Activated T-helper 9 cell treated with anti-CD3 and anti-CD28 coated beads, Interleukin-2, amount 50 U/mL, for 16 hours (primary cell): Measurements from ENCODE around the gene PIGQ.

Experiments used
- DNase-seq: peaks from one replicate; pipeline ENCODE4 v3.0.0-alpha.2; 2020; ENCODE audit warnings: low read depth

PIGQ gene

DNA sequence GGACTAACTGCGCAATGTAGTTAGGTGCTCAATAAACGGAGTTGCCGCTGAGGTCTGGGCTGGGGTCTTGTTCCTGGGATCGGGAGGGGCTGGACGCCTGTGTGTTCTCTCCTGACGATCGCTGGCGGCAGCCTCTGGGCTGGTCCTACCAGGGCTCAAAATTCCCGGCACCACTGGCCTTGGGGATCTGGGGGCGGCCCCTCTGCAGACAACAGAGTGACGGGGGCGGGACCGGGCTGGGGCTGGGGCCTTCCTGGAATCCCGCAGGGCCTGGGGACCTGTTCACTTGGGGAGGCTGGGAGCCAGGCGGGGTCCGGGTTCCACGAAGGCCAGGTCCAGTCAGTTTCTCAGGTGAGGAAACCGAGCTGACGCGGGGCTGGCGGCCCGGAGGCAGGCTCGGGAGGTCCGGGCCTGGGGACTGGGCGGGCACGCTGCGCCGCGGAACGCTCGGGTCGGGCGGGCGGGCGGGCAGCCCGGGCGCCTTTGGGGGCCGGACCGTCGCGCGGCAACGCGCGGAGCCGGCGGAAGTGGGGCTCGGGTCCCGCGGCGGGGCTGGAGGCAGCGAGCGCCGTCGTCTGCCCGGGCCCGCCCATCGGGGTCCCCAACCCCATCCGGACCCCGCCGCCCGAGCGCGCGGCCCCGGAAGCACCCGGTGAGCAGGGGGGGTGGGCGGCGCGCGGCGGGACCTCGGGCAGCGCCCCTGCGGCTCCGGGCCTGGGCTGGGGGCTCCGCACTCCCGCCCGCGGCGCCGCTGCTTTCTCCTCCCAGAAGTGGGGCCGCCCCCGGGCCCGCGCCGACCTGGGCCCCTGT, at the start of gene PIGQ:
Gene PIGQ, plus strand, starts transcription at position 524 of the 810 bp plus-strand sequence. CDS start 4,107 bp downstream, outside the sequence.
- peak; percentile 52 for DNase-seq

DNA sequence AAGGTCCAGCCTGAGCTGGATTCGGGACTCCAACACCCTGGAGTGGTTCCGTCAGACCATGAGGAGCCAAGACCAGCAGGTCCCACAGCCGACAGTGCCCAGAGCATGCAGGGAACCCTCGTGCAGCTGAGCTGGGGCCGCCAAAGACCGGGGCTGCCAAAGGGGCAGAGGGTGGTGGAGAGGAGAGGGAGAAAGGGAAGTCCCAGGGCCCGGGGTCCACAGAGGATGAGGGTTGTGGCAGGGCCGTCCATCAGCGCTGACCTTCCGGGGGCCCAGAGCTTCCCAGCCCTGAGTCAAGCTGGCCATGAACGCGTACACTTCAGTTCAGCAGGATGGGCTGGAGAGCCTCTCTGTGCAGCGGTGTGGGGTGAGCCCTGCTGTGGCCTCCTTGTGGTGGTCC, 48.9 kb upstream of the PIGQ start:
- DNase-seq = no peak

DNA sequence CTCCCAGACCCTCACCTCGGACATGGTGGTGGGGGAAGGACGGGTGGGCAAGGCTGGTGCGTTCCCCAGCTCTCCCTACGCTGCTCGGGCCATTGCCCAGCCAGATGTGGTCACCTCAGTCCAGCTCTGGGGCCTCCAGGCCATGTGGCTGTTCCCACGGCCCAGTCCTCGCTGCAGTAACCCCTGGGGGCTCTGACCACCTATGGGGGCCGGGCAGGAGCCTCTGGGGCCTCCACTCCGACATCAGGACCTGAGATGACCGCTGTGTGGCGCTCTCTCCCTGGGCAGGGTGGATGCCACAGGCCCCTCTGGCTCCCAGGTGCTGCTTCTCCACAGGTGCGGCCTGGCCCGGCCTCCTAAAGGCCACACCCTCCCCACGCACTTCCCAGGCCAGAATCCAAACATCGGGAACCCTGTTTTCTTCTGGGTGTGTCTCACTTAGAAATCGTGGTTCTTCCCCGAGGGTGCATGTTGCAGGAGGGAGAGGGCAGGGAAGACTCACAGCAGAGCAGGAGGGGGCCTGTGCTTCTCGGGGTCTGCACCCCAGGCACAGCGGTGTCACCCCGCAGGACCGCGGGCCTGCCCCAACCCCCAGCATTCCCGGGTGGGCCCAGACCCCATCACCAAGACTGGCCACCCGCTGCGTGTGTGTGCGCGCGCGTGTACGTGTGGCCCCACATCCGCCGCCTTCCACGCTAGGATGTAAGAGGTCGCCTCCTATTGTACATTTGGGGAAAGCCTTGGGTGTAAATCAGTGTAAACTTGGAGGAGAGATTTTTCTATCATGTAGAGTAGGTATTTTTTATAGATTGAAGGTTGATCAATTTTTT, 48.2 kb upstream of the PIGQ start:
- no peak for DNase-seq

DNA sequence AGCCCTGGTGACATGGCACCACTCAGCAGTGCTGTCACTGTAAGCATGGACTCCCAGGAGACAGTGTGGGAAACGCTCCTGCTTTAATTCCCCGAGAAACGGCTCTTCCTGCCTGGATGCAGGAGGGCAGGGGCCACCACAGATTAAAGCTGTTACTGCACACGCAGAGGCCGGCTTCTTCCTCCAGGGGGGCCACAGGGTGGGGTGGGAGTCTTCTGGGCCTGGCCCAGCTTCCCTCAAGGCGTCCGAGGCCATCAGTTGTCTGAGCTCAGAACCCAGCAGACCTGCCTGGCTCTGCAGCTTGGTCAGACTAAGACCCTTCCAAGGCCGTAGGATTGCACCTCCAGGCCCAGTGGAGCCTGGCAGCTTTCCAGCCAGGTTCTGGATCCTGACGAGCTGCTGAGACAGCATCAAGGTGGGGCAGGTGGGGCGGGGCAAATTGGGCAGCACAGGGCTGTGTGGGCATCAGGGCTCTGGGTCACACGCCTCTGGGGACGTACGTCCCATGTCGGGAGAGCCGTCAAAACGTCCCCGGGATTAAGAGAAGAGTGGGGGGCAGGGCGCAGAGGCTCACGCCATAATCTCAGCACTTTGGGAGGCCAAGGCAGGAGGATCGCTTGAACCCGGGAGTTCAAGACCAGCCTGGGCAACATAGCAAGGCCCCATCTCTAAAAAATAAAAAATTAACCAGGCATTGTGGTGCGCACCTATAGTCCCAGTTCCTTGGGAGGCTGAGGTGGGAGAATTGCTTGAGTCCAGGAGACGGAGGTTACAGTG, 47.3 kb upstream of the PIGQ start:
- no peak for DNase-seq

DNA sequence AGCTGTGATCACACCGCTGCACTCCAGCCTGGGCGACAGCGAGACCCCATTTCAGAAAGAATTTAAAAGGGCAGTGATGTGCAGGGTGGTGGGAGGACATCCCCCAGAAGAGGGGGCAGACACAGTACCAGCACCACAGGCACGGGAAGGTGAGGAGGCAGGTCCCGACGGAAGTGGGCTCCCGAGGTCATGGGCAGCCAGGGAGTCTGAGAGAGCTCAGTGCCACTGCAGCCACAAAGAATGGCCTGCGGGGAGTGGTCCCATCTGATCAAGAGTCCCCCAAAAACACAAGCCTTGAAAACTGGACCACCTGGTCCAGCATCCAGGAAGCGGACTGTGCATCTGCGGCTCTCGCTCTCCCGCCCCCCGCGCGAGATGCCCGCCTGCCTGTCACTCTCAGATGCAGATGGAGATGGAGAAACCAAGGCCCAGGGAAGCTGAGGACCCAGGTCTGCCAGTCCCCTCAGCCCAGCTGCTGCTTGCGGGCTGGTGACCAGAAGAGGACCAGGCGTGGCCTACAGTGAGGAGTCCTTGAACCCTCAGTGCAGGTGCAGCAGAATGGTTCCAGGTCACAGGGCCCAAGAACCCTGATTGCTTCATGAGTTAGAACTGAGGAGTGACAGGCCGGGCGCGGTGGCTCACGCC, 46.5 kb upstream of the PIGQ start:
- no peak for DNase-seq

DNA sequence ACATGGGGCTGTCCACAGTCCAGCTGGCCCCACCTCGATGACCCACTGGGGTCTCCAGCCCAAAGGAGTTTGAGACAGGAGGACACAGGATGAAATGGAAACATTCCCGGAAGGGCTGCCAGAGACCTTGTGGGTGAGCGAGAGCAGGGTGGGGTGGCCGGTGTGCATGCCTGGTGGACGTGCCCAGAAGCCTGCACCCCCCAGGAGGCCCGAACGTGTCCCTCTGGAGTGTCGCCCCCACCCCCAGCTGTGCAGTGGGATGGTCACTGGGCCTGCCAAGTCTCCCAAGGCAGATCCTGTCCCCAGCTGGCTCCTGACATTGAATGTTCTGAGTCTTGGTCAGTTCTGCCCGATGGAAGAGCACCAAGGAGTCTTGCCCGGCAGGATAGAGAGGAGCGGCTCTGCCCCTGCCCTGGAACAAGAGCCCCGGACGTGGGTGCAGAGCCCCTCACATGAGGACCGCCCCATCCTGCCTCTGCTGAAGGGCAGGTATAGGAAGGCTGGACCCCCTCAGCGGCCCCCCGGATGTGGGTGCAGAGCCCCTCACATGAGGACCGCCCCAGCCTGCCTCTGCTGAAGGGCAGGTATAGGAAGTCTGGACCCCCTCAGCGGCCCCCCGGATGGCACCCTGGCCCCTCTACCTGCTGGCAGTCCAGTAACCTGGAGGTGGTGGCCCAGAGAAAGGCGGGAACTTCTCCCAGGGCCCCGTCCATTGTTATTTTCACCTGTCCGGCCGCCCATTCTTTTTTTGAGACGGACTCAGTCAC, 45.3 kb upstream of the PIGQ start:
- no peak for DNase-seq

DNA sequence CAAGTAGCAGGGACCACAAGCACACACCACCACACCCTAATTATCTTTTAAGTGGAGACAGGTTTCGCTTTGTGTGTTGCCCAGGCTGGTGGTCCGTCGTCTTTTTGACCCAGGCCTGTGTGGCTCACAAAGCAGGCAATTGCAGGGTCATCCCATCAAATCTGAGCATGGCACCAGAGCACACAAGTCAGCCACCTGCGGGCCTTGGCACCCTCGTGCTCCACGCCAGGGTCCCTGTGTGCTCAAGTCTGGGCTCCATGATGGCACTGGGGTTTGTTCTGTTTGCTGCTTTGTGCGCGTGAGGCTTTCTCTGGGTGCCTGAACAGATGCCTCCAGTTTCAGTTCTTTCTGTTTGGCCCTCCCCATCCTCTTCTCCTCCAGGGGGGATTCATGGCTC, 44.6 kb upstream of the PIGQ start:
- DNase-seq = no peak

DNA sequence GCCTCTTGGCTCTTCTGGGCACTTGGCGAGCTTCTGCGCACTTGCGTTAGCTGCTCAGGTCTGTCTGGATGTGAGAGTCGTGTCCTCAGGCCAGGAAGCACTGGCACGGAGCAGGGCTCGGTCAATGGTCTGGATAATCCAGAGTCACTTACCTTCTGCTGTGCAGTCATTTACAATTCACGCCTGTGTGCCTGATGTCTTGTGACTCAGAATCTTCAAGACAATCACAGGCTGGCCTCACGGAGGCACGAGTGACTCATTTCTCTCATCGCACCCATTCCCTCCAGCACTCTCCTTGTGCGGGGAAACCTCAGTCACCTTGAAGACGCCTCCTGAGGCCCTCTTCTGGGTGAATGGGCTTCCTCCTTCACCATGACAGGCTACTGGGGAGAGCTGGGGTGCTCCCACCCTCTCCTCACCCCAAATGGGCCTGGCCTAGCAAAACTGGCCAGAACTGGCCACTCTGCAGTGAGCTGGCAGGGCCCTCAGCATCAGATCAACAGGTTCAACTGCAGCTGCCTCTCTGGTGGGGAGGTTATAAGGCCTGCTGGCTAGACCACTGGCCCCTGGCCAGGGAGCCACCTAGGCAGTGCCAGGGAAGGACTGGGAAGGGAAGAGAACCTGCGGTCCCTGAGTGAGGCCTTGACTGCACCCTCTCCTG, 44.1 kb upstream of the PIGQ start:
- DNase-seq = peak; percentile 63

DNA sequence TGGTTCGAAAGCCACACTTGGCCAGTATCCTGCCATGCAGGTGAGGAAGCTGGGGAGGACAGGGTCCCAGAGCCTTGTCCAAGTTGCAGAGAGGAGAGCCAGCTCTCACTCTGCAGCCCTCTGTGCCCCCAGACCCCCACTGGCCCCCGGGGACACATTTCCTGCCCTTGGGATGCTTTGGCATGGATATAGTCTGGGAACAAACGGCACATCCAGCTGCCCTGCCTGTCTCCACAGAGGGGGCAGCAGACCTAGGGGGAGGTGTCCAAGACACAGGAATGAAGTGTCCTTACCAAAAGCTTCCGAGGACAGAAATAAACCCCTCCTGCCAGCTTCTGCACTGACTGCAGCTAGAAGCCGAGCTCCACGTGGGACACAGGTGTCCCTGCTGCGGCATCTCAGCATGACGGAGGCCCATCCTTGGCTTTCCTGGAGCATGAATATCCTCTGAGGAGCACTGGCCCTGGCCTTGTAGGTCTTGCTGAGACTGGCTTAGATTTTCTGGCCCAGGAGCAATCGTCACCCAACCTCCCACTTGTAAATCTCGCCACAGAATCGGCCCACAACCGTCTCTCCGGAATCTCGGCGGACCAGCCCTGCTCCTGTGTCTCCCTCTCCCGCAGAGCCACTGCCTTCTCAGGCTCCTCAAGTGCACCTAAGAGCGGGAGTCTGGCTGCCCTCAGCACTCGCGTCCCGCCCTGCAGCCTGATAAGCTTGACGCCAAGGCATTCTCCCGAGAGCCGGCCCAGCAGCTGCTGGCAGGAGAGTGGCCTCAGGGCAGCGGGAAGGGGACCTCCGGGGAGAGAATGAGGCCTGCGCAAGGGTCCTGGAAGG, 43.4 kb upstream of the PIGQ start:
- no peak for DNase-seq

DNA sequence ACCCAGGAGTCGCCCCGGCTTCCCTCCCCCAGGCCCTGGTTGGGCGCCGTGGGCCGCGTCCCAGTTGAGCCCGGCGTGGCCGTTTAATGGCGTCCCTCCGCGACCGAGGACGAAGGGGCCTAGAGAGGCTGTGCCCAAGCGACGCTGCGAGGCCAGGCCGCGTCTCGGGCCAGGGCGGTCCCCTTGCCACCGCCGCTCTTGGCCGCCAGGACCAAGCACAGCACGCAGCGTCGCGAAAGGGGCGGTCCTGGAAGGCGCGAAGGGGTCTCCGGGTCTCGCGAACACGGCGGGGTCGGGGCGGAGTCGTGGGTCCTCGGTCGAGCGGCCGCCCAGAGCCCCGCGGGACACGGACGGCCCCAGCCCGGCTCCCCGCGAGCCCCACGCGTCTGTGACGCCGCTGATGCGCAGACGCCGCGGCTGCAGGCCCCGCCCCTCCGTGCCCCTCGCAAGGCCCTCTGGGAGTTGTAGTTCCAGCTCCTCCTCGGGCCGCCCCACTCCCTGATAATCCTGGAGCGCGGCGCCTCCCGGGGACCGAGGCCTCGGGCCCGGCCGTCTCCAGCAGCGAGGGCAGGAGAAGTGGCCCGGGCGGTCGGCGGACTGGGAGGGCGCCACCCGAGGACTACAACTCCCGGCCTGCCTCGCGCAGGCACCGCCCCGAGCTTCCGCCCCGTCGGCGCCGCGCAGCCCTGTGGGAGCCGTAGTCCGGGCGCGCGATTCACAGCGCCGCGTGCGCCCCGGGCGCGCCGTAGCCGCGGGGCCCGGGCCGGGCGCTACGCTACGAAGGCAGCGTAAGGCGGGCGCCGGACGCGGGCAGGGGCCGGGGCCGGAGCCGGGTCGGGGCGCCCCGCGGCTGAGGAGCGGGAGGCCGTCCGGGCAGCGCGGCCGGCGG, 42.5 kb upstream of the PIGQ start, which contains the start of gene CAPN15:
Gene CAPN15, plus strand, starts transcription at position 698 of the 889 bp plus-strand sequence. CDS start 19,127 bp downstream, outside the sequence.
- DNase-seq = peak; percentile 79

DNA sequence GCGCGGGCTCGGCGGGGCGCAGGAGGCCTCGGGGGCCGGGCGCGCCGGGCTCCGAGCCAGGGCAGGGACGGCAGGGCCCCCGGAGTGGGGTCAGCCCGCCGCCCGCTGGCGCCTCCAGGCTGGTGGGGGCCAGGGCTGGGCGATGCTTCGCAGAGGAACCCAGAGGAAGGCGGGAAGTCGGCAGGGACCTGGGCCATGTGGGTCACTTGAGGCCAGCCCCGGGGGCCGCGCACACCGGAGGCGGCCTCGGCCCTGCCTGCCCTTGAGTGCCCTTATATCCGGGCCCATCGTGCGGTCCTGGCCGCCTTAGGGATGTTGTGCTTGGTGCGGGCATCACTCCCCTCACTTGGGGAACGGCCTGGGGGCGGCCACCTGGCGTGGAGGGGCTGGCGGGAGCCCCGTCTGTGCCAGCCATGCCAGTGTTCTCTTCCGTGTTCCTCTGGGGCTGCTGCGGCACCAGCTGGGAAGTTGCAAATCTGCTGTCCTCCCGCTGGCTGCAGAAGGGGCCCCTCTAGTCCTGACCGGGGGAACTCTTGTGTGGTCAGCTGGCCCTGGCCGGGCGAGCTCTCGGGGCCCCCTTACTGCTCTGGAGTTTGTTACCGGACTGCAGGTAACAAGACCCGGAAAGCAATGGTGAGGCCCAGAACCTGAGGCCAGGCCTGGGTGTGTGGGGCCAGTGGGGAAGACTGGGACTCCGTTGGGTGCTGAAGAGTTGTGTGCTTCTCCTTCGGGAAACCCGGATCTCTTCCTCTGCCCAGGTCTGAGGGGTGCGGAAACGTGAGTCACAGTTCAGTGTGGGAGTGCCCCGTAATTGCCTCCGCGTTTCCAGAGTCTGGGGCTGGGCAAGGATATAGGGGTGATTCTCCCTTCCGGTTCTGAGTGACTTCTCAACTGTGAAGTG, 41.4 kb upstream of the PIGQ start:
- DNase-seq = peak; percentile 16

DNA sequence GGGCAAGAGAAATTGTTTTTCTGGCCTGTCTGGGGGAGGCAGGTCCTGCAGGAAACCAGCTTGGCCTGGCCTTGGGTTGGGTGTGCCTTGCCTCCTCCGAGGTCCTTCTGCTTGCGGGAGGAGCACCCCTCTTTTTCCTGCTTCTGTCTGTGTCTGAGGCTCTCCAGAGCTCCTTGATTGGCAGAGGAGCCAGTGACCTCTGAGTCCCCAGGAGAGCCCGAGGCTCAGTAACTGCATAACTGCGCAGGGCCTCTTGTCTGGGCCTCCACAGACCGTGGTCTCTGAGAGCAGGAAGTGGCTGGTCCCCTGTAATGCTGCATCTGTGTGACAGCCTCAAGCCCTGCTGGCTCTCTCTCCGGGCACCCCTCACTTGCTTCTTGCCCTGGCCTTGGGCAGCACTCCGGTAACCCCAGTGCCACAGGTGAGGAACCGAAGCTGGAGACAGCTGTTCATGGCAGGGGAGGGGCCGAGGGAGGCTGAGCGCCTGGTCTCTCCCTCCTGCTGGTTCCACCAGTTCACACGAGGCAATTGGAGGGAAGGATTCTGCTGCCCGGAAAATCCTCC, 40.7 kb upstream of the PIGQ start:
- DNase-seq = no peak

DNA sequence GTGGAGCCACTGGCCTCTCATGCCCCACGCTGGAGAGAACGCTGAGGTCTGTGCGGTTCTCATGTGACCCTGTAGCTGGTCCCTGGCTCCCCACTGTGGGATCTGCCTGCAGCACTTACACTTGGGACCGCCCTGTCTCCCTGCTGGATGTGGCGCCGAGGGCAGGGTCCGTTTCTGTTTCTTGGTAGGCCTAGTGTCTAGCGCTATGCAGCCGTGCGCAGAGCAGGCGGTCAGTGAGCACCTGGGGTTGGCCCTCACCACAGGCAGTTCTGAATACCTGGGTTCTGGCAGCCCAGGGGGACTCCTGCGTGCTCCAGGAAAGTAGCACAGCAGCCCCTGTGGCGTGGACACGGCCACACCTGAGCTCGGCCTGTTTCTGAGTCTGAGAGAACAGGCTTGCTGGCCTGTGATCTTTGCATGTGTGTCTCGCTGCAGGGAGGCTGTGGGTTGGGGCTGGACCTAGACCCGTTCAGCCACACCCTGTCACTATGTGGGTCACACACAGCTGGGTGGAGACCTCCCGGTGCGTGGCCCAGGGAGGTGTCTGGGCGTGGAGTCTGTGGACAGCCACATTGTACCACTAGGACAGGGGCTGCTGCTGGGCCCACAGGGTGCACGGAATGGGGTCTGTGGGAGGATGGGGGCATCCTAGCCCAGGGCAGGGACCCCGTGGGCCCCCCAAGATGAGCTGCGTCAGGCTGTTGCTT, 39.5 kb upstream of the PIGQ start:
- DNase-seq = no peak

DNA sequence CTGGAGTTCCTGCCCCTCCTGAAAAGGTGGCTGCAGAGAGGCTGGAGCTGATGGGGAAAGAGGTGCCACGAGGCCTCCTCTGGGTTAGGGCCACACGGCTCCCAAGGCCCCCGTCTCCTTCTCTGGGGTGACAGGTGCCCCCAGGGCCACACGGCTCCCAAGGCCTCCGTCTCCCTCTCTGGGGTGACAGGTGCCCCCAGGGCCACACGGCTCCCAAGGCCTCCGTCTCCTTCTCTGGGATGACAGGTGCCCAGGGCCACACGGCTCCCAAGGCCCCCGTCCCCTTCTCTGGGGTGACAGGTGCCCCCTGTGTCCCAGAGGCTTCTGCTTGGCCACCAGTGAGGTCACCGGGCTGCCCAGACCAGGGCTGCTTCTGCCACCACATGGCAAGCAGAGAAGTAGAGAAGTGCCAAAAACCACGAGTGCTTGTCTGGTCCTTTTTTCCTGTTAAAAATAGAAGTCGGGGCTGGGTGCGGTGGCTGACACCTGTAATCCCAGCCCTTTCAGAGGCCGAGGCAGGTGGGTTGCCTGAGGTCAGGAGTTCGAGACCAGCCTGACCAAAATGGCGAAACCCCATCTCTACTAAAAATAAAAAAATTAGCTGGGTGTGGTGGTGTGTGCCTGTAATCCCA, 38.2 kb upstream of the PIGQ start:
- no peak for DNase-seq

DNA sequence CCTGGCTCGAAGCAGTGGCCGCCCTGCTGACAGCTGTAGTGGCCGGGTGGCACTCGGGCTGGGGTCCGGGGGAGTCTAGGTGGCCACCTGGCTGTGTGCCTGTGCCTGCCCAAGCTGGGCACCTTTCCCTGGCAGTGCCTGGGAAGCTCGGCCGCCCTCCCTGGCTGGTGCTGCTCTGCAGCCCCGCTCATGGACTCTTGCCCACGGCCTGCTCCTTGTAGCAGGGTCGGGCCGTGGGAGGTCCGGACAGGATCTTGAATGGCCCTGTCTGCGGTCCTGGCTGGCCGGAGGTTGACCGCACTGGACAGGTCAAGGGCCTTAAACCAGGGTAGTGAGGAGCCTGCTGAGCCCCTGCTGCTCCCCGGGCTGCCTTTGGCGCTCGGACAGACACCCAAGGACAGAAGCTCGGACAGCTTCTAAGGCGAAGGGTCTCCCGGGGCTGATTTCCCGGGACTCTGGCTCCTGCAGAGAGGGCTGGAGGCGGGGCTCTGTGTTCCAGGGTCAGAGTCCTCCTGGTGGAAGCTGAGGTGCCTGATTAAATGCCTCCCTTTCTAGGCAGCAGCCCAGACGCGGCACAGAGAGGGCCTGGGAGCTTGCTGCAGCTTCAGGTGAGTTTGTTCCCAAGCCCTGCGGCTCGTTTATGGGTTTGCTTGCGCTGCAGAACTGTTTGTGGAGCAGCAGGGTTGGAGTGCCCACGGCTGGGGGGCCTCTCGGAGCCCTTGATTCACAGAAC, 36.2 kb upstream of the PIGQ start:
- no peak for DNase-seq
